Chondrocyte (in vitro differentiated cells): ENCODE measurements around the gene PCDH19. TPM values are rescaled to one million over a fixed set of nuclear protein-coding genes. Genes with fewer than 3 reads are reported as not detected.

Source experiments
- DNase-seq: peaks from one replicate; pipeline ENCODE4 v3.0.0; 2021; ENCODE audit warnings: mixed read lengths, low spot score
- H3K27ac Mint-ChIP-seq: one replicate; pipeline ENCODE4 v1.8.0; 2021; ENCODE audit warnings: mild to moderate bottlenecking, moderate library complexity, mixed read lengths; ENCODE audit not compliant: unreplicated experiment
- H3K27me3 Mint-ChIP-seq: 2 replicates; pipeline ENCODE4 v1.8.0; 2021; ENCODE audit warnings: low read depth, mixed read lengths
- H3K36me3 Mint-ChIP-seq: 2 replicates; pipeline ENCODE4 v1.8.0; 2021; ENCODE audit warnings: low read depth, mixed read lengths
- H3K4me1 Mint-ChIP-seq: 2 replicates; pipeline ENCODE4 v1.8.0; 2021; ENCODE audit warnings: low read depth, mild to moderate bottlenecking, mixed read lengths
- H3K4me3 Mint-ChIP-seq: one replicate; pipeline ENCODE4 v1.8.0; 2021; ENCODE audit warnings: mild to moderate bottlenecking, moderate library complexity, mixed read lengths; ENCODE audit not compliant: unreplicated experiment
- H3K9me3 Mint-ChIP-seq: 2 replicates; pipeline ENCODE4 v1.8.0; 2021; ENCODE audit warnings: low read depth, mixed read lengths
- CTCF ChIP-seq: fragments of 200-600 bp; sonication (generic); IDR thresholded peaks from 2 replicates; pipeline ENCODE4 v1.5.0; 2021; ENCODE audit warnings: antibody characterized with exemption, mild to moderate bottlenecking, moderate library complexity
- total RNA-seq: library from RNA; stranded (reverse); gene quantifications from 3 replicates; pipeline ENCODE4 v1.2.1, GENCODE V29; 2021

PCDH19 gene
- total RNA-seq, 1 donor from 2014 or later: 5.0 TPM

- Mint-ChIP-seq H3K27ac (no peak overlapping the region), H3K9me3 (peaks cover 14% of the 10 kb centered on the region), H3K4me3 (no peak overlapping the region), H3K4me1 (no peaks in the 10 kb centered on the region), H3K36me3 (no peaks in the 10 kb centered on the region), H3K27me3 (no peaks in the 10 kb centered on the region)
- no peak for TF ChIP-seq CTCF
- no peak for DNase-seq
Observed at GRCh38 chrX:100247826-100248225, 162.2 kb downstream of the PCDH19 start.

GRCh38 chrX:100244681-100245080 lies 165.4 kb downstream of the PCDH19 start:
- Mint-ChIP-seq H3K27ac (no peak overlapping the region), H3K4me3 (no peak overlapping the region), H3K36me3 (no peaks in the 10 kb centered on the region), H3K27me3 (no peaks in the 10 kb centered on the region), H3K4me1 (no peaks in the 10 kb centered on the region), H3K9me3 (peaks cover 13% of the 10 kb centered on the region)
- no peak for DNase-seq
- TF ChIP-seq CTCF: no peak

Other genes starting within 250 kb of the PCDH19 start
- 1.5 to 1.9 TPM in 2 of 3 replicates, not detected in the other for gene TNMD, start 174.7 kb upstream of the PCDH19 start, total RNA-seq
- gene TSPAN6, start 226.5 kb upstream of the PCDH19 start, total RNA-seq: 17.8 to 23.0 TPM (median 18.6 TPM) in 3 replicates
- gene SRPX2, start 233.9 kb upstream of the PCDH19 start, total RNA-seq: 10.0 to 21.1 TPM (median 10.8 TPM) in 3 replicates